HG03342 (cell line): Measurements from ENCODE around the gene ACP1.
"Not testable (repeated sequence)": the region's sequence is repeated elsewhere in the genome, so short reads cannot be mapped to it uniquely, and the experiment has no call there.

ENCODE experiments used
- ATAC-seq: cut with Tn5 transposase; IDR thresholded peaks from one replicate; pipeline ENCODE4 v1.9.1; 2021; ENCODE audit warnings: mild to moderate bottlenecking, moderate library complexity; ENCODE audit not compliant: unreplicated experiment

ACP1 gene

DNA sequence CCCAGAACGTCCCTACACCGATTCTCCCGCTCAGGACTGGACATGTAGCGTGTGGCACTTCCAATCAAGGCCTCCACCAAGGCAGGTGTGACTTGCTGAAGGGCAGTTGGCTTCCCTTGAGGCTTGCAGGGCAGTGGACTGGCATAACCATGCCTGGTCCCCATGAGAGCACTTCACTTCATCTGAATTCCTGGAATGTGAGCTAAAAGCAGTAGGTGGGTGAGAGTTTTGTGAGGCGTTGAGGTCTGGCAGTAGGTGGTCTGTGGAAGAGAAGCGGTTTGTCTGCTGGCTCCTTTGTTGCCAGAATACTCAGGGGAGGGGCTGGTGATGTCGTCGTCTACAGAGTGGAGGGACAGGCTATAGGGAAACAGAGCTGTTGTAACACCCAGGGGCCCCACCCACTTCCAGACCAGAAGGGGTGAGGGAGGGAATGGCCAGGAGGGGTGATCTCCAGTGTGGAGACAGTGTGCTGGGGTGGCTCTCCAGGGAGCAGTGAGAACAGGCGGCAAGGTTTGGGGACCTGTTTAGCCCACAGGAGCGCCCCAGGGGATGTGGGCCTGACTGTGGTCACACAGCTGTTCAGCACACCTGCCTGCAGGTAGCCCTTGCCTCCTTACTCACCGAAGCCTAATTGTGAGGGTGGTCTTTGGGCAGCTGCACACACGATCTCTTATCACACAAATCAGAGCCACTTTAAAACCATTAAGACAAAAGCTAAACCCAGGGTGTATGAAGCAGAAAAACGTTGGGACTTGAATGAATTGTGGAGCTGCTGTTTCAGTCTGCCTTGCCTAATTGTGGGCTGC is 44.6 kb downstream of the ACP1 start:
- ATAC-seq, result no peak

- ATAC-seq, result no peak
Measured at GRCh38 chr2:309954-310510, 45.3 kb downstream of the ACP1 start.

DNA sequence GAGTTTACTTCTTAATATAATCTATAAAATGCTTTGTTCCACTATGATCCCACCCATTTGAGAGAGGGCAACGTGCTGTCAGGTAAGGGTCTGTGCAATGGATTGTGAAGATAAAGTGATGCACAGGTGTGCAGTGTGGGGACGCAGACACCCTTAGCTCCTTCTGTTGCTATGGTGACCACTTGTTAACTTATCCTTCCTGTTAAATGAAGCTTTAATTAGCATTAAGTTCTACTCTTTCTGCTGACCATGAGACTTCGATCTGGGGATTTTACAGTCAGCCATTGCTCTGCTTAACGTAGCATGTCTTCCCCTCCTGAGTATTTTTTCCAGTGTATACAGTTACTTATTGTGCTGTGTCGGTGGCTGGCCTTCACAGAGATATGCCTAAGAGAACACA is 46.2 kb downstream of the ACP1 start:
- ATAC-seq, result no peak

DNA sequence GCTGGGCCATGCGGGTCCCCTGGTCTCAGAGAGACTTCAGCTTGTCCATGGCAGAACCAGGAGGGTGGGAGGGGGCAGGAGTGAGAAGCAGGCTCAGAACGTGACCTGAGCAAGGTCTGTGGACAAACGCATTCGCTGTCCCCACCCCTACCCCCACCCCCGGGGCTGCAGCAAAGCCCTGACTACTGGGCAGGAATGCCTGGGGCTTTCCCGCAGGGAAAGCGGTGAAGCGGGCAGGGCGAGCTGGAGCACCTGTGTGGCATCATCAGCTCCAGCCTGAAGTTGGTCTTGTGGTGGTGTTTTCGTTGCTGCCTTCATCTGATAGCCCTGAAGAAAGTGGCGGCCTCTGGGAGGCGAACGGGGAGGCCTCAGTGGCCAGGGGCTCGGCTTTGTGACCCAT is 49.2 kb downstream of the ACP1 start:
- ATAC-seq, result no peak

DNA sequence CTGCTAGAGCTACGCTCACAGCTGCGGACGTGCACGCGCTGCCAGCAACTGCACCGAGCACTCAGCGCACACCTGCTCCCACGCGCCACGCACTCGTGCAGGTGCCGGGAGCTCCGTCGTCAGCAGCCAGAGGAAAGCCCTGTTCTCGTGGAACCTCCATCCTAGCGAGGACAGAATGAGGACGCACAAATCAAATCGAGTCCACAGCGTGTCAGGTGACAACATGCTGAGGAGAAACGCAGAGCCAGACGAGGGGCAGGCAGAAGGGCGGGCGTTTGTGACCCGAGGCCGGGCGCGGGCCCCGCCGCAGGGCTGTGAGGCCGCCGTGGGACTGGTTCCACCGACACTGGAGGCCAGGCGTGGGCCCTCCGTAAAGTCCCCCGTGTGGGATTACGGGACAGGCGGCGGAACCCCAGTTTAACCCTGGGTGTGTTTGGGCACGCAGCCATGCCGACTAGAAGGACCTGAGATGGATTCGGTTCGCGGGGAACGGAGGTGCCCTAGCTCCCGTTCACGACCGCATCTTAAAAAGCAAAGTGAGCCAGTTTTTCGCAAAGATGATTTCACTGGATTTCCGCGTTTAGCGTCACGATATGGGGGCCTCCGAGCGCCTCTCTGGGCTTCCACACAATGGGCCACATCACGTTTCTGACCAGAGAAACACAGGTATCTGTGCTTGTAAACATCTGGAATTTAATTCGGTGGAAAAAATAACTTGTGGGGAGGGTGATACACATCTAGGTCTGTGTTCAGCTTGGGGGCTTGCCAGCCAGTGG is 50.0 kb downstream of the ACP1 start:
- ATAC-seq, result no peak

DNA sequence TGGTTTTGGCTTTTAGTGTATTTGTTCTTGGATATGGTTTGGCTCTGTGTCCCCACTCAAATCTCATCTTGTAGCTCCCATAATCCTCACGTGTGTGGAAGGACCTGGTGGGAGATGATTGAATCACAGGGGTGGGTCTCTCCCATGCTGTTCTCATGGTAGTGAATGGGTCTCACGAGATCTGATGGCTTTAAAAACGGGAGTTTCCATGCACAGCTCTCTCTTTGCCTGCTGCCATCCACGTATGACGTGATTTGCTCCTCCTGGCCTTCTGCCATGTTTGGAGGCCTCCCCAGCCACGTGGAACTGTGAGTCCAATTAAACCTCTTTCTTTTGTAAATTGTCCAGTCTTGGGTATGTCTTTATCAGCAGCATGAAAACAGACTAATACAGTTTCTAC is 51.2 kb downstream of the ACP1 start:
- ATAC-seq, result not testable (repeated sequence)

DNA sequence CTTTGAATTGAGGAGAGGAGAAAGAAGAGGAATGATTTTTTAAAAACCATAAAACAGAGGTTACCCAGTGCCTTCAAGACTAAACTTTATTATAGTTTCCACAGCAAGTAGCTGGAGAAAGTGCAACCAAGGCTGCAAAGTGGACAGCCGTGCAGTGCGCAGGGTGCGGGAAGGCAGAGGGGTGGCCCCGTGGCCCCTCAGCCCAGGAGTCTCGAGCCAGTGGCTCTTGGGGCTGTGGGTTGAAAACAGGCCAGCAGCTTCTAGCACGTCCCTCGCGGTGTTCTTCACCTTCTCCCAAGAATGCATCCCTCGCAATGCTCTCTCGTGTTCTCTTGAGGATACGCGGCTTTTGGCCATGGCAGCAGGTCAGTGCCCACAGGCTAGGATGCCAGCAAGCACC is 51.6 kb downstream of the ACP1 start:
- ATAC-seq, result no peak

DNA sequence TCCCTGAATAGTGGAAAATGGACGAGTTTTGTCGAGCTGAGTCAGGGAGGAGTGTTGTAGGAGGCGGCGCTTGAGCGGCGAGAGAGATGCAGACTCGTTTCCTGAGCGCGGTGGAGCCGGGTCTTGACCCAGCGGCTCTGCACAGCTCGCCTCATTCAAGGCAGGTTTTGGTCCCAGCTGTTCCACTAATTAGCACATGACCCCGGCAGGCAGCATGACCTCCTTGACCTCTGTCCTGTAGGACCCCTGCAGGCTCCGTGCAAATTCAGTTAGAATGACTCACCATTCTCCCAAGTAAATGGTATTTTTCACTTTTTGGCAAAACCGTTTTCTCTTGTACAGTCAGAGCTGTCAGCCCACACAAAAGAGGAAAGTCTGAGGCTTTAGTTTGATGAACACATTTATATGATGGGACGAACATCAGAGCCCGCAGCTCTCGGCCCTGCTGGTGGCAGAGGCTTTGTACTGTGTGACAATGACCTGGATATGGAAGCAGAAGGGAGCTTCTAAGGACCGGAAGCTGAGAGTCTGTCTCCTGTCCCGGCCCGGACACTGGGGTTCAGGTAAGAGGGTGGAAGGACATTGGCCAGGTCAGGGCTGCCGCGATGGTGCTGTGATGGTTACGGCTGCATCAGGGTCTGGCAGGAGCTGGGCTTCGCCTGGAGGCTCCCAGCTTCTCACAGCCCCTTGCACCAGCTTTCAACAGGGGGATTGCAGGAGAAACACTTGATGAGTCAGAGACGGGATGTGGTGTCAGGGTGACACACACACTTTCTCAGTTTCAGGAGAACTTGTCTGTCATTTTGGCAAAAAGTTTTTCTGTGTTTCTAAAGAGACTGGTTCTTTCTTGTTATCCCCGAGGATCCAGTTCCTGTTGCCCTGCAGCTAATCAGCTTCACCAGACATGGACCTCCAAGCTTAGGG is 53.0 kb downstream of the ACP1 start:
- ATAC-seq, result peak; percentile 53

- ATAC-seq, result no peak
Measured at GRCh38 chr2:319059-319600, 54.4 kb downstream of the ACP1 start.

DNA sequence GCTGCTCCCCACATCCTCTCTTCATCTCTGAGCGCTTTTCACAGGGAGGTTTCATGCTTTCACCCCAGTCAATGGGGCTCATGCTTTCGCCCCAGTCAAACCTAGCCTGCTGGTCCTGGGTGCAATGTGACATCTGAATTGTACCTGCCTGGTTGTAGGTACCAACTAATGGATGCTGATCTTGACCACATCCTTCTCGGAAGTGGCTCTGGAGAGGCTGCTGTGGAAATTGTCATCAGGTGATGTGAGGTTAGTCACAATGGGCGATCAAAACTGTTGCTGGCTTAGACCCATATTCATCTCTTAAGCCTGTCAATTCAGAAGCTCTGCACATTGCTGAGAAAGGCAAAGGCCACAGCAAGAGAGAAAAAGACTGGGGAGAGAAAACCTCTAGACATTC is 55.8 kb downstream of the ACP1 start:
- no peak for ATAC-seq

- ATAC-seq, result no peak
Measured at GRCh38 chr2:322326-322725, 57.6 kb downstream of the ACP1 start.

GRCh38 chr2:323035-323434 is 58.3 kb downstream of the ACP1 start:
- no peak for ATAC-seq
